ENCODE data around the gene RBSN.

Gene RBSN

GRCh38 chr3:15099364-15100098 is 583 bp upstream of the RBSN start:
- DNase-seq: peak; percentile 34

GRCh38 chr3:15097891-15098290 is 1.1 kb downstream of the RBSN start:
- no peak for DNase-seq

GRCh38 chr3:15096046-15096445 is 2.9 kb downstream of the RBSN start:
- DNase-seq: no peak

- DNase-seq: no peak
Observed at GRCh38 chr3:15094187-15094875, 4.6 kb downstream of the RBSN start.

GRCh38 chr3:15092686-15093085 is 6.3 kb downstream of the RBSN start:
- DNase-seq: no peak

- DNase-seq: no peak
Observed at GRCh38 chr3:15091575-15091974, 7.4 kb downstream of the RBSN start.

GRCh38 chr3:15089201-15089600 is 9.7 kb downstream of the RBSN start:
- no peak for DNase-seq

- no peak for DNase-seq
Observed at GRCh38 chr3:15086699-15087098, 12.2 kb downstream of the RBSN start.

GRCh38 chr3:15086263-15086662 is 12.7 kb downstream of the RBSN start:
- no peak for DNase-seq

- no peak for DNase-seq
Observed at GRCh38 chr3:15083252-15083651, 15.7 kb downstream of the RBSN start.

GRCh38 chr3:15081960-15082664 is 16.8 kb downstream of the RBSN start:
- DNase-seq: no peak

- no peak for DNase-seq
Observed at GRCh38 chr3:15079091-15079490, 19.9 kb downstream of the RBSN start.

GRCh38 chr3:15074500-15074899 is 24.4 kb downstream of the RBSN start:
- DNase-seq: no peak

GRCh38 chr3:15071699-15072098 is 27.2 kb downstream of the RBSN start:
- DNase-seq: no peak

- no peak for DNase-seq
Observed at GRCh38 chr3:15069441-15069840, 29.5 kb downstream of the RBSN start.

- DNase-seq: no peak
Observed at GRCh38 chr3:15066467-15066866, 32.5 kb downstream of the RBSN start.

GRCh38 chr3:15065550-15066007 is 33.4 kb downstream of the RBSN start:
- no peak for DNase-seq

- DNase-seq: peak; percentile 94
Observed at GRCh38 chr3:15064835-15065549, 34.0 kb downstream of the RBSN start, which contains the start of gene MRPS25. Gene MRPS25 (minus strand): TSS chr3:15065315. CDS start chr3:15065194, 121 bp downstream.

GRCh38 chr3:15064299-15064834 is 34.6 kb downstream of the RBSN start:
- DNase-seq: peak; percentile 37

GRCh38 chr3:15063656-15064286 is 35.2 kb downstream of the RBSN start:
- no peak for DNase-seq

- no peak for DNase-seq
Observed at GRCh38 chr3:15063238-15063637, 35.7 kb downstream of the RBSN start.

GRCh38 chr3:15060029-15060428 is 38.9 kb downstream of the RBSN start:
- DNase-seq: no peak

Data from femur (tissue), 1 donor.